Mucosa of descending colon (tissue), 3 donors: ENCODE data around the gene UACA. TPM values are rescaled to one million over a fixed set of nuclear protein-coding genes. Genes with fewer than 3 reads are reported as not detected.

ENCODE experiments used
- ATAC-seq: fragments of 200-7000 bp; cut with Tn5 transposase; one replicate; pipeline ENCODE4 v1.9.1; 2020; ENCODE audit warnings: mild to moderate bottlenecking, moderate library complexity
- DNase-seq, 3 donors: peaks; one replicate each; pipeline ENCODE4 v3.0.0-alpha.2; 2020
- H3K36me3 ChIP-seq: fragments of 200-600 bp; one replicate; pipeline ENCODE4 v1.8.0; 2021; ENCODE audit warnings: low read depth, mild to moderate bottlenecking
- H3K4me1 ChIP-seq: fragments of 200-600 bp; one replicate; pipeline ENCODE4 v1.8.0; 2021; ENCODE audit warnings: low read depth, mild to moderate bottlenecking
- H3K4me3 ChIP-seq: fragments of 200-600 bp; one replicate; pipeline ENCODE4 v1.8.0; 2021; ENCODE audit warnings: mild to moderate bottlenecking
- H3K9me3 ChIP-seq: fragments of 200-600 bp; one replicate; pipeline ENCODE4 v1.8.0; 2021; ENCODE audit warnings: mild to moderate bottlenecking
- intact Hi-C, 2 donors: fragments of 100-400 bp; cut with DNase I in 1 of 2; cut with micrococcal nuclease in 1 of 2; formaldehyde crosslinking; loops; one replicate each; pipeline versions ENCODE4 v1.11.0 to v1.11.1; 2022; cut with DNase I, micrococcal nuclease
- total RNA-seq, 3 donors: library from RNA; stranded (reverse); fragmentation: NEBNext Ultra II Directional in 2 of 3; extraction: Animal tissue kit (Norgen Biotek cat#: 25700) in 2 of 3; gene quantifications; one replicate each; pipeline versions ENCODE4 v1.2.1 to v1.2.4, GENCODE V29; 2021 to 2023
- TF ChIP-seq, protein P1 (sequence below): fragments of 200-600 bp; IDR thresholded peaks from one replicate; pipeline ENCODE4 v1.8.0; 2022; ENCODE audit warnings: antibody characterized with exemption, mild to moderate bottlenecking
- donor health status: DM: no; HTN: no; CAD: no; lungs with moderate emphysema.
- donor health status: DM: no; HTN: no; CAD: no.
- donor health status: DM: no; HTN: yes; CAD: no.

UACA gene
- total RNA-seq, 3 donors from 2014 or later = 42.1 to 74.7 (median 64.9) TPM

DNA sequence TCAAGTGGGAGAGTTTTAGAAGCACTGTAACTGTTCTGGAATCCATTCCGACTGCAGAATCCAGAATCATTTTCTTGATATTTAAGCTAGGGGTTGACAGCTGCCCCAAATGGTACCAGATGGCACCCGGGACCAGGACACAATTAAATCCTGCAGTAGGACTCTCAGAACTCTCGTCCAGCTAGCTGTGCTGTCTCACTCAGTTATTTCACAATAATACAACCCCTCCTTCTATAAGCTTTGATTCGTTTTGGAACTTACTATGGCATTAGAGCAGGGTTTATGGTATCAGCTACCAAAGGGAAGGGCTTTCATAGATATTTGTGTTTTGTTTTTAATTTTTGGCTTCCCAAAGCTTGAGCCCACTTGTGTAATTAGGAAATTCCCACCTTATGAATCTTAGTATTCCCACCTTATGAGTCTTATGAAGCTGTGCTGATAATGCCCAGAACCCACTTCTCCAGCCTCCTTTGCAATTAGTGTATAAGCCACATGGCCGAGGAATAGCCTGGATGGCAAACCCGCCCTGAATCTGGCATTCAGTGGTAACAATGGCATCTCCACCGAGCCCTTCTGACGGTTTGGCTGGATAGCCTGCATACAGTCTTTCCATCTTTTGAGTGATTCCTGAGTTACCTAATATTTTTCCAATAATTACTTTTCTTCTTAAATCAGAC is 120.1 kb downstream of the UACA start:
- H3K9me3 ChIP-seq = no peaks in the 10 kb centered on the region
- TF ChIP-seq, protein P1, sequence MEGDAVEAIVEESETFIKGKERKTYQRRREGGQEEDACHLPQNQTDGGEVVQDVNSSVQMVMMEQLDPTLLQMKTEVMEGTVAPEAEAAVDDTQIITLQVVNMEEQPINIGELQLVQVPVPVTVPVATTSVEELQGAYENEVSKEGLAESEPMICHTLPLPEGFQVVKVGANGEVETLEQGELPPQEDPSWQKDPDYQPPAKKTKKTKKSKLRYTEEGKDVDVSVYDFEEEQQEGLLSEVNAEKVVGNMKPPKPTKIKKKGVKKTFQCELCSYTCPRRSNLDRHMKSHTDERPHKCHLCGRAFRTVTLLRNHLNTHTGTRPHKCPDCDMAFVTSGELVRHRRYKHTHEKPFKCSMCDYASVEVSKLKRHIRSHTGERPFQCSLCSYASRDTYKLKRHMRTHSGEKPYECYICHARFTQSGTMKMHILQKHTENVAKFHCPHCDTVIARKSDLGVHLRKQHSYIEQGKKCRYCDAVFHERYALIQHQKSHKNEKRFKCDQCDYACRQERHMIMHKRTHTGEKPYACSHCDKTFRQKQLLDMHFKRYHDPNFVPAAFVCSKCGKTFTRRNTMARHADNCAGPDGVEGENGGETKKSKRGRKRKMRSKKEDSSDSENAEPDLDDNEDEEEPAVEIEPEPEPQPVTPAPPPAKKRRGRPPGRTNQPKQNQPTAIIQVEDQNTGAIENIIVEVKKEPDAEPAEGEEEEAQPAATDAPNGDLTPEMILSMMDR = no peak
- no peak for ATAC-seq
- H3K4me1 ChIP-seq = no peaks in the 10 kb centered on the region
- intact Hi-C loops = no loop called here
- no peaks in the 10 kb centered on the region for H3K36me3 ChIP-seq
- H3K4me3 ChIP-seq = no peak overlapping the region
- DNase-seq = no peak

DNA sequence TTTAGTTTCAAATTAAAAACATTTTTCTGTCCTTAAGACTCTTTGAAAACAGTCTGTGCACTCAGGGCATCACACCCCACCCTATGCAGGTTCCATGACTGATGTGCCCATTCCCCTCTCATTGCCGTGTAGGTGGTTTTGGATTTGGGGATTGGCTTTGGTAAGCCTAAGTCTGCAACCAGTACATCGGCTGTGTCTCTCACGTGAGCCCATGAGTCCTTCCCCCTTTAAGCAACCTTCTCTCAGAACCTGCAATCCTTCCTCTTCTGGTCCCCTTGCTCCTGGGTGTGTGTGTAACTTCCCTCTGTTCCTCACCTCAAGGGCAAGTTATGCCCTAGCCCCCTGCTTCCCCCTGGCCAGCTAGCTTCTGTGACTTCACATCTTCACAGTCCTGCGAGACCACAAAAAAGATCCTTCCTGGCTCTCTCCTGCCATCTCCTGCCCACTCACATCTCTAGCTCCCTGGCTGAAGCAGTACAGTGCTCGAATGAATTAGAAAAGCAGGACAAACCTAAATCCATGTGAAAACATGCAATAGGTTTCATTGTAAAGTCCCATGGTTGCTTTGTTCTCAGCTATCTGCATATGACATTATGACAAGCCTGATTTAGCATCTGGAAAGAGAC is 126.7 kb downstream of the UACA start:
- no peak overlapping the region for H3K4me3 ChIP-seq
- no peak for DNase-seq
- intact Hi-C loops = no loop called here
- H3K36me3 ChIP-seq = no peaks in the 10 kb centered on the region
- no peaks in the 10 kb centered on the region for H3K4me1 ChIP-seq
- H3K9me3 ChIP-seq = no peaks in the 10 kb centered on the region
- ATAC-seq = no peak
- TF ChIP-seq, protein P1 = no peak

DNA sequence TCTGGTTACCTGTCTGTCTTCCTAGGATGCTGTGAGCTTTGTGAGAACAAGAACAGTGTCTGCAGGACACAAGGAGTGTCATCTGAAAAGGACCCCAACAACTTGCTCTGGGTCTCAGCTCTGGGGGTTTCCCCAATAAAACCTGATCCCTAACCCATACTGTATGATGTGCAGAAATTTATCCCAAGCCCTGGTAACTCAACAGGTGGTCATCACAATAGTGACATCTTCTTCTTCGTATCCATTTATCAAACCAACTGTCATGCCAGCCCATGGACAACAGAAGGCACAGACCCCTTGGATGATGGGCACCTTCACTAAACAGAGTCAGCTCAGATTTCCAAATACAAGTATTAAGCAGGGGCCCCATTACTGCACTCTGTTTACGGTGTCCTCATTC is 127.5 kb downstream of the UACA start:
- Histone ChIP-seq H3K4me1 (no peaks in the 10 kb centered on the region), H3K4me3 (no peak overlapping the region), H3K36me3 (no peaks in the 10 kb centered on the region), H3K9me3 (no peaks in the 10 kb centered on the region)
- intact Hi-C loops = no loop called here
- TF ChIP-seq, protein P1 = no peak
- ATAC-seq (no peak), DNase-seq (no peak)

DNA sequence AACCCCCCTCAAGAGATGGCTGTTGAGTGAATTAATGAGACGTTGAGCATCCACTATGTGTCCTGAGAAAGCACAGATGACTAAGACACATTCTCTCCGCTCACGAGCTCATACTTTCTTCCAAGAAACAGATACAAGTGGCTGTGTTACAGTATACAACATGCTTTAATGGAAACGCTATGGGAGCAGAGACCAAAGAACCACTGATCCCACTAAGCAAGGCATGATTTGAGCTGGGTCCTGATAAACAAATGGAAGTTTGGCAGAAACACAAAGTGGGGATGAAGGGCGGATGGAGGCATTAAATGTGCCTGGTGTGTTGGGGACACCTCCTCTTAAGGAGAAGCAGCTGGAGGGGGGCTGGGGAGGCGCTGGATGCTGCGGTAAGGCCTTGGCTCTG is 129.4 kb downstream of the UACA start:
- intact Hi-C loops = no loop called here
- Histone ChIP-seq H3K4me1 (no peaks in the 10 kb centered on the region), H3K9me3 (no peaks in the 10 kb centered on the region), H3K36me3 (no peaks in the 10 kb centered on the region), H3K4me3 (no peak overlapping the region)
- no peak for ATAC-seq
- TF ChIP-seq, protein P1 = no peak
- DNase-seq = no peak

DNA sequence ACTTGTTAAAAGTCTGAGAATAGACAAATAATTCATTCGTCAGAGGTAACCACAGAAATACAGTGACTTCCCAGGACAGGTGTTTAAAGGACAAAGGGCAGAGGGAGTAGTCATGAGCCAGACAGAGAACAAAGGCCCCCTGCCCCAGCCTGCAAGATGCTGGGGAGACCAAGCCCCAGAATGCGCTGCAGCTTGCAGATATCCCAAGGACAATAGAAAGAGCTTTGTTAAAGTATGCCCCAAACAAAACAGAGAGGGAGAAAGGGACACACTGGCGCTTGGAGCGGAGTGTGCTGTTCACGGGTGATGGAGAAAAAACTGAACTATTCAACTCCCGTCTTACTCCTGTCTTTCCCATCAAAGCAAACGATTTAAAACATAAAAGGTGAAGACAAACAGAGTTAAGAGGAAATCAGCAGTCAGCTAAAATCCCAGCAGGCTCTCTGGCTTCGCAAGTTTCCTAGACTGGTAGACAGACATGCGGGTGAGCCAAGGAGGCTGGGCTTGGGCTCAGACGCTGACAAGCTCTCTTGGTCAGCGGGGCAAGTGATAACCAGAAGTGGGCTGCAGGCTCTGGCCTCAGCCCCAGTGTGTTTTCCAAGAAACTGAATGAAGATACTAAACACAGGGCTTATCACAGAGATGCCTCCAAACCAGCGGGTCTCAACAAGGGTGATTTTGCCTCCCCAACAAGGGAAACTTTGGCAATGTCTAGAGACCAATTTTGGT is 130.1 kb downstream of the UACA start:
- TF ChIP-seq, protein P1 = no peak
- intact Hi-C loops = no loop called here
- Histone ChIP-seq H3K4me3 (no peak overlapping the region), H3K4me1 (no peaks in the 10 kb centered on the region), H3K36me3 (no peaks in the 10 kb centered on the region), H3K9me3 (no peaks in the 10 kb centered on the region)
- ATAC-seq = peak; percentile 50
- DNase-seq = no peak
